Raji (cell line): Measurements from ENCODE around the gene METTL25B.
A peak's percentile ranks its signal among the peaks of the same experiment; 100 is the strongest.

Source experiments
- POLR2A ChIP-seq: IDR thresholded peaks from 2 replicates; pipeline ENCODE4 v1.6.1; 2011; ENCODE audit warnings: low read depth, low read length, control low read depth; ENCODE audit not compliant: insufficient read depth

Gene METTL25B

GRCh38 chr1:156727926-156728598, at the start of gene METTL25B:
Gene METTL25B (plus strand): TSS chr1:156728469. CDS start chr1:156729105, 636 bp downstream.
- TF ChIP-seq POLR2A, result peak; percentile 88

GRCh38 chr1:156680056-156680455, 48.2 kb upstream of the METTL25B start:
- no peak for TF ChIP-seq POLR2A

- no peak for TF ChIP-seq POLR2A
Measured at GRCh38 chr1:156681196-156681960, 46.9 kb upstream of the METTL25B start.

- TF ChIP-seq POLR2A, result no peak
Measured at GRCh38 chr1:156682166-156682890, 45.9 kb upstream of the METTL25B start.

- no peak for TF ChIP-seq POLR2A
Measured at GRCh38 chr1:156684227-156684782, 44.0 kb upstream of the METTL25B start.

GRCh38 chr1:156689035-156689952, 39.0 kb upstream of the METTL25B start:
- no peak for TF ChIP-seq POLR2A

GRCh38 chr1:156689953-156690674, 38.2 kb upstream of the METTL25B start:
- TF ChIP-seq POLR2A, result no peak

- TF ChIP-seq POLR2A, result no peak
Measured at GRCh38 chr1:156690675-156691036, 37.6 kb upstream of the METTL25B start.

GRCh38 chr1:156691191-156691590, 37.1 kb upstream of the METTL25B start:
- TF ChIP-seq POLR2A, result no peak

- TF ChIP-seq POLR2A, result no peak
Measured at GRCh38 chr1:156691665-156692440, 36.4 kb upstream of the METTL25B start.

GRCh38 chr1:156692441-156692924, 35.8 kb upstream of the METTL25B start:
- no peak for TF ChIP-seq POLR2A

GRCh38 chr1:156692925-156693847, 35.1 kb upstream of the METTL25B start:
- no peak for TF ChIP-seq POLR2A
